HG02938 (cell line): ENCODE results near the gene HYKK.
"Not testable (repeated sequence)": the region's sequence is repeated elsewhere in the genome, so short reads cannot be mapped to it uniquely, and the experiment has no call there.

Experiments
- ATAC-seq: cut with Tn5 transposase; IDR thresholded peaks from one replicate; pipeline ENCODE4 v1.9.1; 2021; ENCODE audit warnings: mild to moderate bottlenecking, moderate library complexity; ENCODE audit not compliant: unreplicated experiment

HYKK gene

DNA sequence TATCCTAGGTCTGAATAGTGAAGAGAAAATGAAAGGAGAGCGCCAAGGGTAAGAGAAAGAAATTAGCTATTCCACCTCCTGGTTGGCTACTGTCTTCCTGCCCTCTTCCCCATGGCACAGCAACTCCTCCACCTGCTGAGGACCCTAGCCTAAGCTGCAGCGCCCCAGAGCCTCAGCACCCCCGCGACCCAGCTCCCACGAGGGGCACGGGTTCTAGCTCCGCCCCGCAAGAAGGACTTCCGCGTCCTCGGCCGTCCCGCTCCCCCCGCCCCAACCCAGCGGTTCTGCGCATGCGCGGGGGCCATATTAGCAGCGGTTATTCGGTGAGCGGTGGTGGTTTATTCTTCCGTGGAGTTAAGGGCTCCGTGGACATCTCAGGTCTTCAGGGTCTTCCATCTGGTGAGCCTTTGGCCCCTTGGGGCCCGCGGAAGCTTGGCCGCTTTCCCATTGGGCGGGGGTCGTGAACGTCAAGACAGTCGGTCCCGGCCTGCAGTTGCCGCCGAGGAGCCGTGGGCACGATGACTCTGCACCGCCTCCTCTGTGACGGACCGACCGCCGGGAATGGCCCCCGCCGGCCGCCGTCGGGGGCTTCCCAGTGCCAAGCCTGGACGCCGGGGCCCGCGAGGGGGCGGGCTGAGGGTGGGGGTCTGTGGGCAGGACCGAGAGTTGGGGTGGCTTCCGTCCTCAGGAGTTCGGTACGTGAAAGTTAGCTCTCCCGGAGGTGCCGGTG is 32.9 kb downstream of the HYKK start, which contains the start of gene PSMA4:
TSS of gene PSMA4 (plus strand) at position 304 of the 730 bp plus-strand sequence. CDS start 1,484 bp downstream, outside the sequence.
- ATAC-seq: peak; percentile 73

- no peak for ATAC-seq
Measured at GRCh38 chr15:78540871-78541743, 33.7 kb downstream of the HYKK start.

- ATAC-seq: no peak
Measured at GRCh38 chr15:78541744-78542034, 34.3 kb downstream of the HYKK start.

DNA sequence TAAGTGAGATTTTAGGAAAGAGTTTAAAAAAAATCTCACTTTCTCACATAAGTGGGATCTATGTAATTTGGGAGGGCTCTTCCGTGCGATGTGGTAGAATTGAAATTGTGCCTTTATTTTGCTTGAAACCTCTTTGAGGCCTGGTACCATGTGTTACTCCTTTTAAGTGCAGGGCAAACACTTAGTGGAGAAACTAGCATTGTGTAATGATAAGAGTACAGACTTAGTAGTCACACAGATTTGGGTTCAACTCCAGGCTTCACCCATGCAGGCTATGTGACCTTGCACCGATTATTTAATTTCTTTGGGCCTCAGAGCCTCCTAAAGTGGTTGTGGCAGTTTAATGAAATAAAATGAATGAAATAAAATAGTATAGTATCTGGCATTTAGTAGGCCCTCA is 35.3 kb downstream of the HYKK start:
- ATAC-seq: no peak

DNA sequence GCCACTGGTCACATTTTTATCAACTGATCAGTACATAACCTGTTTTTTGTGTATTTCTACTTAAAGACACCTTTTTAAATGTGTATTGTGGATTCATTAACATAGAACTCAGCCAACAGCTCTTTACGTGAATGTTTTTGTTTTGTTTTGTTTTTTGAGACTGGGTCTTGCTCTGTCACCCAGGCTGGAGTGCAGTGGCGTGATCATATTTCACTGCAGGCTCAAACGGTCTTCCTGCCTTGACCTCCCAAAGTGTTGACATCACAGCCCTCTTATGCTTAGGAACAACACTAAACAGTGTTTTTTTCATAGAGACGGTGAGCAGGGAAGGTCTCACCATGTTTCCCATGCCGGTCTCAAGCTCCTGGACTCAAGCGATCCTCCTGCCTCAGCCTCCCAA is 42.8 kb downstream of the HYKK start:
- no peak for ATAC-seq

GRCh38 chr15:78550815-78551214 is 43.4 kb downstream of the HYKK start:
- ATAC-seq: no peak

- ATAC-seq: no peak
Measured at GRCh38 chr15:78551902-78552301, 44.5 kb downstream of the HYKK start.

GRCh38 chr15:78552597-78552996 is 45.2 kb downstream of the HYKK start:
- no peak for ATAC-seq

DNA sequence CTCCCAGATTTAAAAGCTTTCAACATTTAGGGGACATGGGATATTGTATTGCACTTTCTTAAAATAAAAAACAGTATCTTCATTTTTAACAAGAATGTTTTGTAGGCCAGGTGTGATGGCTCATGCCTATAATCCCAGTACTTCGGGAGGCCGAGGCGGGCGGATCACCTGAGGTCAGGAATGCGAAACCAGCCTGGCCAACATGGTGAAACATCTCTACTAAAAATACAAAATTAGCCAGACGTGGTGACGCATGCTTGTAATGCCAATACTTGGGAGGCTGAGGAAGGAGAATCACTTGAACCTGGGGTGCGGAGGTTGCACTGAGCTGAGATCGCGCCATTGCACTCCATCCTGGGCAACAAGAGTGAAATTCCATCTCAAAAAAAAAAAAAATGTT is 52.8 kb downstream of the HYKK start:
- not testable (repeated sequence) for ATAC-seq

- ATAC-seq: no peak
Measured at GRCh38 chr15:78561490-78561889, 54.1 kb downstream of the HYKK start.

GRCh38 chr15:78563092-78563491 is 55.7 kb downstream of the HYKK start:
- no peak for ATAC-seq

DNA sequence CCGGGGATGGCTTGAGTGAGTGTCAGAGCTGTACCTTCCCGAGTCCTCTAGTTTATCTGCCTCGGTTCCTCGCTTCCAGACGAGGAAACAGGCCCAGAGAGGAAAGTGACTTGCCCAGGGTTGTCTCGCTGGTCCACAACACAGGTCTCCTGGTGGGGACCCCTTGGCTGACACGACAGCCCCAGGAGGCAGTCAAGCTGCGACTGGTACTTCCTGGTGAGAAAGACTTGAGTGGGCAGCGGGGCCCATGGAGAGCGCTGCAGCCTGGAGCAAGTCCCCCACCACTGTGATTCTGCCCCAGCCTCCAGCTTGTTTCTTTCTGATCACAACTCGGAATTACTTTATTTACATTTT is 57.3 kb downstream of the HYKK start:
- no peak for ATAC-seq

- peak; percentile 70 for ATAC-seq
Measured at GRCh38 chr15:78565097-78565950, 57.9 kb downstream of the HYKK start, which contains the start of gene CHRNA5. TSS of gene CHRNA5 (plus strand) at chr15:78565520. CDS start at chr15:78565720, 200 bp downstream.

DNA sequence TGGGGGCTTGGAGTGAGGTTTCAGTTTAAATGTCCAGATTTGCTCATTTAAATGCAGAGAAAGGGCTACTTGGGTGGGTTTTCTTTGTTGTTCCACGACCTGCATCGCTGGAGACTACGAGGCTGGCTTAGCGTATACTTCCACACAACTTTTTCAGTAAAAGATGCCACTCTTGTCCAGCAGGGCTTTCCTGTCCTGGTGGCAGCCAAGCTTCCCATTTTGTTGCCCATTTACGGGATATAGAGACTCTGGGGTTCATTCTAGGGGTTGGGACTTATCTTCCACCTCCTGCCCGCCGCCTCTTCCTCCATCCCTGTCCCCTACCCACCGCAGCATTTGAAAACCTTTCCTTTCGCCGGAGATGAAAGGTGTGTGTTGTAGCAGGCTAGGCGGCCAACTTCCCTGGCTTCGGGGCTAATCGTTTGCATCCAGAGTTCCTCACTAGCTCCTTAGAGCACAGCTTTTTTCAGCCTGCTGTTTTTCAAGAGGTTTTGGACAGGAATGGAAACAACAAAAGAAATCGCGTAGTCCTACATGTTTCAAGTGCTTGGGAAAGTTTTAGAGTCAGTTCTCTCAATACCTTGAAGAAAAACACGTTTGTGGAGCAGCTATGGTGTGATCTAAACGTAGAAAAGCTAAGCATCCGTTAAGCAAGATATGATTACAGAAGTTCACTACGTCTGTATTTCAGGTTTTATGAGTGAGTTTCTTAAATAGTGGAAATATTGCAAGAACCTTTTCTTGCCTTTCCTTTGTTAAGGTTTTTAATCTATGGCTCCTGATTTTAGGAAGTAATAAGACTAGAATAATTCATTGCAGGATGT is 58.8 kb downstream of the HYKK start:
- ATAC-seq: peak; percentile 17

GRCh38 chr15:78567531-78567930 is 60.2 kb downstream of the HYKK start:
- no peak for ATAC-seq

DNA sequence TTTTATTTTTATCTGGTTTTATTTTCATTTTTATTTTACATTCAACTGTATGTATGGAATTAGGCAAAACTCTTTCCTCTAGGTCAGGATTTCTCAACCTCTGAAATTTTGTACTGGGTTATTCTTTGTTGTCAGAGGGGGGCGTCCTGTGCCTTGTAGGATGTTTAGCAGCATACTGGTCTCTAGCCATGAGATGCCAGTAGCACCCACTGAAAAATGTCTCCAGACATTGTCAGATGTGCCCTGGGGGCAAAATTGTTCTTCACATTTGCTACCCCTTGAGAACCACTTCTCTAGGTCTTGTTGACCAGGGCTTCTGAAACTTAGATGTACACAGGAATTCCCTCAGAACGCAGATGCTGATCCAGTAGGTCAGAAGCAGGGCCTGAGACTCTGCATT is 63.3 kb downstream of the HYKK start:
- no peak for ATAC-seq

- no peak for ATAC-seq
Measured at GRCh38 chr15:78571382-78571781, 64.0 kb downstream of the HYKK start.

GRCh38 chr15:78573416-78573815 is 66.0 kb downstream of the HYKK start:
- no peak for ATAC-seq

- no peak for ATAC-seq
Measured at GRCh38 chr15:78574944-78575343, 67.6 kb downstream of the HYKK start.
